GM19025 (cell line): ENCODE results near the gene SLIT3.

Source experiments
- ATAC-seq: cut with Tn5 transposase; IDR thresholded peaks from one replicate; pipeline ENCODE4 v1.9.1; 2021; ENCODE audit warnings: mild to moderate bottlenecking, low read depth, moderate library complexity; ENCODE audit not compliant: unreplicated experiment

Gene SLIT3

GRCh38 chr5:168948746-168949145 lies 352.2 kb downstream of the SLIT3 start:
- ATAC-seq, result no peak

GRCh38 chr5:168947212-168947868 lies 353.6 kb downstream of the SLIT3 start:
- peak; percentile 48 for ATAC-seq

GRCh38 chr5:168946363-168946762 lies 354.6 kb downstream of the SLIT3 start:
- no peak for ATAC-seq

- ATAC-seq, result no peak
Measured at GRCh38 chr5:168944004-168944403, 356.9 kb downstream of the SLIT3 start.

GRCh38 chr5:168943091-168943884 lies 357.7 kb downstream of the SLIT3 start:
- ATAC-seq, result no peak

- no peak for ATAC-seq
Measured at GRCh38 chr5:168941901-168942300, 359.0 kb downstream of the SLIT3 start.

- no peak for ATAC-seq
Measured at GRCh38 chr5:168940712-168941111, 360.2 kb downstream of the SLIT3 start.

- no peak for ATAC-seq
Measured at GRCh38 chr5:168939887-168940544, 360.9 kb downstream of the SLIT3 start.

GRCh38 chr5:168939156-168939800 lies 361.7 kb downstream of the SLIT3 start:
- ATAC-seq, result no peak

GRCh38 chr5:168936511-168936910 lies 364.4 kb downstream of the SLIT3 start:
- no peak for ATAC-seq

- no peak for ATAC-seq
Measured at GRCh38 chr5:168935183-168935582, 365.8 kb downstream of the SLIT3 start.

GRCh38 chr5:168934169-168934568 lies 366.8 kb downstream of the SLIT3 start:
- ATAC-seq, result no peak

GRCh38 chr5:168932400-168933189 lies 368.3 kb downstream of the SLIT3 start:
- ATAC-seq, result no peak

- ATAC-seq, result no peak
Measured at GRCh38 chr5:168931638-168932345, 369.1 kb downstream of the SLIT3 start.

GRCh38 chr5:168929656-168930055 lies 371.3 kb downstream of the SLIT3 start:
- ATAC-seq, result no peak

GRCh38 chr5:168925160-168925559 lies 375.8 kb downstream of the SLIT3 start:
- no peak for ATAC-seq

GRCh38 chr5:168921147-168921866 lies 379.6 kb downstream of the SLIT3 start:
- ATAC-seq, result no peak

GRCh38 chr5:168920019-168920810 lies 380.7 kb downstream of the SLIT3 start:
- ATAC-seq, result no peak
